GM21528 (cell line): ENCODE results near the gene GPR152.
"Not testable (repeated sequence)": the region's sequence is repeated elsewhere in the genome, so short reads cannot be mapped to it uniquely, and the experiment has no call there.

Source experiments
- ATAC-seq: cut with Tn5 transposase; IDR thresholded peaks from one replicate; pipeline ENCODE4 v1.9.1; 2021; ENCODE audit warnings: mild to moderate bottlenecking, moderate library complexity; ENCODE audit not compliant: unreplicated experiment, low FRiP score

GPR152 gene

DNA sequence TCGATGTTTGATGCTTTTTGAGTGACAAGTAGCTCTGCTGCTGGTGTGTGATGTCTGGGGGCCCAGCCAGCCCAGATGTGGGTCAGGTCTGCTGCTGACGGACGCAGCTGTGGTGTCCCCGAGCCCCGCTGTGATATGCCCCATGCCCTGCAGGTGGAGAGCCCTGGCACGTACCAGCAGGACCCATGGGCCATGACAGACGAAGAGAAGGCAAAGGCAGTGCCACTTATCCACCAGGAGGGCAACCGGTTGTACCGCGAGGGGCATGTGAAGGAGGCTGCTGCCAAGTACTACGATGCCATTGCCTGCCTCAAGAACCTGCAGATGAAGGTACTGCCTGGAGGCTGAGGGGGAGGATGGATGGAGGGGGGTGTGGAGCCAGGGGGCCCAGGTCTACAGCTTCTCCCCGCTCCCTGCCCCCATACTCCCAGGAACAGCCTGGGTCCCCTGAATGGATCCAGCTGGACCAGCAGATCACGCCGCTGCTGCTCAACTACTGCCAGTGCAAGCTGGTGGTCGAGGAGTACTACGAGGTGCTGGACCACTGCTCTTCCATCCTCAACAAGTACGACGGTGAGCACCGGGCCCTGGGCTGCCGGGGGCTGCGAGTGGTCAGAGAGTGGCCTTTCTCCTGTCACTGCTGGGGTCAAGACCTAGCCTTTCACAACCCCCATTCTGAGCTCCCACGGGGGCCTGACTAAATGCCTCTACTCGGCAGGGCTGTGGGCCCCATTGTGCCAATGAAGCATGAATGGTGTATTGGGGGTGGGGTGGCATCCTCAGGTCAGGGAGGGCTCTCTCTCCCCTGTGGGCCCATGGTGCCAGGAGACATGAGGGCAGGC, 37.6 kb upstream of the GPR152 start:
- no peak for ATAC-seq

DNA sequence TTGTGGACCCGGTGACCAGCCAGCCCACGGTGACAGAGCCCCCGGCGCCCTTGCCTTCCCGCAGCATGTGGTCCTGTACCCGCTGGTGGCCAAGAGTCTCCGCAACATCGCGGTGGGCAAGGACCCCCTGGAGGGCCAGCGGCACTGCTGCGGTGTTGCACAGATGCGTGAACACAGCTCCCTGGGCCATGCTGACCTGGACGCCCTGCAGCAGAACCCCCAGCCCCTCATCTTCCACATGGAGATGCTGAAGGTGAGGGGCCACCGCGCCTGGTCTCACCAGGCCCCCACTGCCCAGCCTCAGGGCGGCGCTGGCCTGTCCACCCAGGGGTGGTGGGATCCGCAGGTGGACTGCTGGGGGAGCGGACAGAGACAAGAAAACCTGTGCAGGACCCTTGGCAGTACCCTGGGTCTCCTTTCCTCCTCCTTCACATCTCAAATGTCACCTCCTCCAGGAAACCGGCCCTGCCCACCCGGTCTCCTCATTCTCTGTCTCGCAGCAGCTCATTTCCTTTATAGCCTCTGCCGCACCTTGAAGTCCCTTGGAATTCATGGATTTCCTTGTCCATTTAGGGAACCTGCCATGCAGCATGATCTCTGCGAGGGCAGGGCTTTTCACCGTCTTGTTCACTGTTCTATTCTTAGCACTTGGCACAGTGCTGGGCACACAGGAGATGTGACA, 36.8 kb upstream of the GPR152 start:
- no peak for ATAC-seq

DNA sequence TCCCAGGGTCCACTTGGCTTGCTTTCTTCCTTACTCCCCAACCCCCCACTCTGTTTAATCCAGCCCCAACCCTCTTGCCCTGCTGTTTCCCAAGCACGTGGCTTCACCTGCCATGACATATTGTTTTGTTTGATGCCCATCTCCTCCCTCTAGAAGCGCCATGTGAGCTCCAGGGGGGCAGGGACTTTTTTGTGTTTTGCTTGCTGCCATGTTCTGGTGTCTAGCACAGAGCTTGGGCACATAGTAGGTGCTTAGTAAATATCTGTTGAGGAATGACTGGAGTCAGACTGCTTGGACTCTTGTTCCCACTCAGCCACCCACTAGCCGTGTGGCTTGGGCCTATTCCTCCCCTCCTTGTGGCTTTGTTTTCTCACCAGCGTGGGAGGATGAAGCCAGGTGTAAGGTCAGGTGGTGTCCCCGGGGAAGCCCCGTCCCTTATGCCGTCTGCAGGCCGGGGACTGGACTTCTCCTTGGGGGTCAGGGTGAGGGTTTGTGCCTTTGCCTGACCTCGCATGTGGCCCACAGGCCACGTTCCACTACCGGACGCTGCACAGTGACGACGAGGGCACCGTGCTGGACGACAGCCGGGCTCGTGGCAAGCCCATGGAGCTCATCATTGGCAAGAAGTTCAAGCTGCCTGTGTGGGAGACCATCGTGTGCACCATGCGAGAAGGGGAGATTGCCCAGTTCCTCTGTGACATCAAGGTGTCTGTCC, 34.1 kb upstream of the GPR152 start:
- no peak for ATAC-seq

DNA sequence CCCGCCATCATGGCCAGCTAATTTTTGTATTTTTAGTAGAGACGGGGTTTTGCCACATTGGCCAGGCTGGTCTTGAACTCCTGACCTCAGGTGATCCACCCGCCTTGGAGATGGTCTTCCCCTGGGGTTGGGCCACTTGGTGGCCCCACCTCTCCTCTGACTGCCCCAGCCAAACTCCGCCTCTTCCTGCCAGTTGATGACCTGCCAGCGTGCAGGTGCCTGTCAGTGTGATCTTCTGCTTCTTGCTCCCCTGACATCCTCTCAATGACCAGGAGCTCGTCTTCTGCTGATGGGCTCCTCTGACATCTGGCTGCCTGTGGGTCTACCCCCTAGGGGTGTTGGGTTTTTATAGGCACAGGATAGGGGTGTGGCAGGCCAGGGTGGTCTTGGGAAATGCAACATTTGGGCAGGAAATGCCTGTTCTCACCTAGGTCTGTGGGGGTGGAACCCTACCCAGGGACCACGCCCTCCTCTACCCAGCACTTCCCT, 33.4 kb upstream of the GPR152 start:
- ATAC-seq: not testable (repeated sequence)

DNA sequence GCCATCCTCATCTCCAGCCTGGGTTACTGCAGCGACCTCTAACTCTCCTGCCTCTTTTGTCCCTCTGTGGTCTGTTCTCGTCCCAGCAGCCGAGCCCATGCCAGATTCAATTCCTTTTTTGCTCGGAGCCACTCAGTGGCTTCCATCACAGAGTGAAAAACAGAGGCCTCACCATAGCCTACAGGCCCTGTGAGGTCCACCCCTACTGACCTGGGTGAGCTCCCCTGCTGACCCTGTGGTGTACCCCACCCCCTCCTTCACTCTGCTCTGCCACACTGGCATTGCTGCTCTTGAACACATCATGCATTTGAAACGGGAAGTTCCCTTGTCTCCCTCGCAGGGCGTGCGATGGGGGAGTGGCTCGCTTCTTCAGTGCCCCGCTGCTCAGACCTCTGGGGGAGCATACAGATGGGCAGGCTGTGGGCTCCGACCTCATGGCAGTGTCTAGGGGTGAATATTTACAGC, 32.4 kb upstream of the GPR152 start:
- ATAC-seq: no peak

DNA sequence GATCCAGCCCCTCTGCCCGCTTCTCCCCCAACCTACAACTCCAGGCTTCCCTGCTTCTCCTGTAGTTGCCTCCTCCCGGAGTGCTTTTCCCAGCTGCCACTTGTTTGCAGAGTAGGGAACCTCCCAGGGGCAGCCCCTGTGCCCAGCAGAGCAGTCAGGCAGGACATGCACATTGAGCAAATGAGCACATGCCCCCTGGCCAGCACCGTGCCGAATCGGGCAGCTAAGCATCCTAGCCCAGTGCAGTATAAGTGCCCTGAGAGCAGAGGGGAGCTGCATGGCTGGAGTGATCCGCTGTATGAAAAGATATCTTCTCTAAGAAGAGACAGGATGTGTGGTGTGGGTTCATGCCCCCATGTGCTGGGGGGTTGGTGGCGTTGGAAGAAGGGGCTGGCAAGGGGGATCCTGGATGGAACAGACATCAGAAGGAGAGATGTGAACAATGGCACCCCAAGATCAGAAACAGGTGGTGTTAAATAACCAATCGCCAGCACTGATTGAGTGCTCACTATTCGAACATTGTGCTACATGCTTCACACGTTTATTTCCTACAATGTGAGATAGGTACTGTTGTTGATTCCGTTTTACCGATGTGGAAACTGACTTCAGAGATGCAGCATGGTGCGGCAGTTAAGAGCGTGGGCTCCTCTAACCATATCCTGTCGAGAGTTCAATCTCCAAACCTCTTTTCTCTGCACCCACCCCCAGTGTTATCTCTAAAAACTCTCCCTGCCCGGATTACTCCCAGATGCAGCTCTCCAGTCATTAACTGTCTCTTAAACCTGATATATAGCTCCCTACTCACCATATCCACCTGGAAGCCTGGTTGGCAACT, 31.5 kb upstream of the GPR152 start:
- ATAC-seq: no peak

DNA sequence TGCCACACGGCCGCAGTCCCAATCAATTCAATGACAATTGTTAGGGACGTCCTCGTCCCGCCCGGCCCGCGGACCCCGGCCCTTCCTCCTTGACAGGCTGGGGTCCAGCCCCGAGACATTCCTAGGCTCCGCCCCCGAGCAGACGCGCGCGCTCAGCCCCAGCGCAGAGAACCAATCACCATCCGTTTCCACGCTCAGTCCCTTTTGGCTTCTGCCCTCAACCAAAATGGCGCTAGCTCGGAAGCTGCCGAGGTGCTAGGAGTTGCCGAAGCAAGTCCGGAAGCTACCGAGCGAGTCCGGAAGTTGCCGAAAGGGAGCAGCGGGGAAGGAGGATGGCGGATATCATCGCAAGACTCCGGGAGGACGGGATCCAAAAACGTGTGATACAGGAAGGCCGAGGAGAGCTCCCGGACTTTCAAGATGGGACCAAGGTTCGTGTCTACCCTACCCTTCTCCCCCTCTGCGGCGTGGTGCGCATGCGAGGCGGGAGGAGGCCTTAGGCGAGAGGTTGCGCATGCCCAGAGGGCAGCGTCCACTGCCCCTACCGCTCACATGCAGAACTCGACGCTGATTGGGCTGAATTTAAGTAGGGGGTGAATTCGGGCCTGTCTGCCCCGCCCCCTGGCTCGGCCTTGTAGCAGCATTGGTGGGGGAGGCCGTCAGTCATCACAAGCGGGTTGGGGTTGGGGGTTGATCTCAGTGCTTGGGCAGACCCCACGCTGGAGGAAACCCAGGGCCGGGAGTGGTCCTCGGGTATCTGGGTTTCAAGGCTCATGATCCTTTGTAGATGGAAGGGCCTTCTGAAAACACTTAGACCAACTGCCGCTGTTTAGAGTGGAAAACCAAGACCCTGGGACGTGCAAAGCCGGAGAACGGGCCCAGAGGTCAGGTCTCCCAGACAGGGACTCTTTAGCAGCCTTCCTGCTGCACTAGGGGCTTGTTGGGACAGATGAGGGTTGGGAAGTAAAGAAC, 30.6 kb upstream of the GPR152 start, which contains the start of gene AIP:
Gene AIP, plus strand, starts transcription at position 200 of the 972 bp plus-strand sequence. Its CDS starts 133 bp downstream, at position 333.
- peak; percentile 70 for ATAC-seq

DNA sequence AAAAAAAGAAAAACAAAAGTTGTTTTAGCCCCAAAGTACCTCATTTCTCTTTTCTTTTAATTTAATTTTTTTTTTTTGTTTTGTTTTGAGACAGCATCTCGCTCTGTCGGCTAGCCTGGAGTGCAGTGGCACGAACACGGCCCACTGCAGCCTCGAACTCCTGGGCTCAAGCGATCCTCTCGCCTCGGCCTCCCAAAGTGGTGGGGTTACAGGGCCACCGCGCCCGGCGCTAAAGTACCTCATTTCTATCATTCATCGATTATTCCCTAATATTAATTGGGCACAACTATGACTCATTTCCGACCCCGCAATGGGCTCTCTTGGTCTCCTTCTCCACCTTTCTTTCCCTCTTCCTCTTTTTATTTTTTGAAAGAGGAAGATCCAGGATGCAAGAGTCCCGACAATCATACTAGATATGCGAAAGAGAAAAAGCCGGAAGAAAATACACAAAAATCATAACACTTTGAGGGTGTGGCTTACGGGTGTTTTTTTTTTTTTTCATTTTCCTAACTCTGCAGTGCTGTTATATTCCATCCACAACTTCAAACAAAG, 29.8 kb upstream of the GPR152 start:
- ATAC-seq: peak; percentile 1

DNA sequence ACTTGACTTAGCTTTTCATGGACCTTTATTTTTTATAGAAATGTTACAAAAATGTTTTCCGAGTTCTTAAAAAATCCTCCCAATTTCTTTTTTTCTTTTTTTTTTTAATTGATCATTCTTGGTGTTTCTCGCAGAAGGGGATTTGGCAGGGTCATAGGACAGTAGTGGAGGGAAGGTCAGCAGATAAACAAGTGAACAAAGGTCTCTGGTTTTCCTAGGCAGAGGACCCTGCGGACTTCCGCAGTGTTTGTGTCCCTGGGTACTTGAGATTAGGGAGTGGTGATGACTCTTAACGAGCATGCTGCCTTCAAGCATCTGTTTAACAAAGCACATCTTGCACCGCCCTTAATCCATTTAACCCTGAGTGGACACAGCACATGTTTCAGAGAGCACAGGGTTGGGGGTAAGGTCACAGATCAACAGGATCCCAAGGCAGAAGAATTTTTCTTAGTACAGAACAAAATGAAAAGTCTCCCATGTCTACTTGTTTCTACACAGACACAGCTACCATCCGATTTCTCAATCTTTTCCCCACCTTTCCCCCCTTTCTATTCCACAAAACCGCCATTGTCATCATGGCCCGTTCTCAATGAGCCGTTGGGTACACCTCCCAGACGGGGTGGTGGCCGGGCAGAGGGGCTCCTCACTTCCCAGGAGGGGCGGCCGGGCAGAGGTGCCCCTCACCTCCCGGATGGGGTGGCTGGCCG, 25.0 kb upstream of the GPR152 start:
- ATAC-seq: not testable (repeated sequence)

DNA sequence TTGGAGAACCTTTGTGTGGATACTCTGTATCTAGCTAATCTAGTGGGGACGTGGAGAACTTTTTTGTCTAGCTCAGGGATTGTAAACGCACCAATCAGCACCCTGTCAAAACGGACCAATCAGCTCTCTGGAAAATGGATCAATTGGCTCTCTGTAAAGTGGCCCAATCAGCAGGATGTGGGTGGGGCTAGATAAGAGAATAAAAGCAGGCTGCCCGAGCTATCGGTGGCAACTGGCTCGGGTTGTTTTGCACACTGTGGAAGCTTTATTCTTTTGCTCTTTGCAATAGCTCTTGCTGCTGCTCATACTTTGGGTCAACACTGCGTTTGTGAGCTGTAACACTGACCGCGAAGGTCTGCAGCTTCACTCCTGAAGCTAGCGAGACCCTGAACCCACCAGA, 24.2 kb upstream of the GPR152 start:
- not testable (repeated sequence) for ATAC-seq

DNA sequence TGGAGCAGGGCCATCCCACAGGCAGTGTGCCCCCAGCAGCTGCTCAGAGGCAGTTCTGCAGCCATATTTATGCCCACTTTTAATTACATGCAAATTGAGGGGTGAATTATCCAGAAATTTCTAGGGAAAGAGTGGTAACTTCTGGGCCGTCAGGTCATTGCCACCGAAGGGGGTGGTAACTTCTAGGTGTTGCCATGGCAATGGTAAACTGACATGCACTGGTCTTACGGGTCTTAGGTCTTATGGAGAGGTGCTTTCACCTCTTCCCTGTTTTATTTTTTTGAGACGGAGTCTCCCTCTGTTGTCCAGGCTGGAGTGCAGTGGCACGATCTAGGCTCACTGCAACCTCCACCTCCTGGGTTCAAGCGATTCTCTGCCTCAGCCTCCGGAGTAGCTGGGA, 20.4 kb upstream of the GPR152 start:
- ATAC-seq: no peak

DNA sequence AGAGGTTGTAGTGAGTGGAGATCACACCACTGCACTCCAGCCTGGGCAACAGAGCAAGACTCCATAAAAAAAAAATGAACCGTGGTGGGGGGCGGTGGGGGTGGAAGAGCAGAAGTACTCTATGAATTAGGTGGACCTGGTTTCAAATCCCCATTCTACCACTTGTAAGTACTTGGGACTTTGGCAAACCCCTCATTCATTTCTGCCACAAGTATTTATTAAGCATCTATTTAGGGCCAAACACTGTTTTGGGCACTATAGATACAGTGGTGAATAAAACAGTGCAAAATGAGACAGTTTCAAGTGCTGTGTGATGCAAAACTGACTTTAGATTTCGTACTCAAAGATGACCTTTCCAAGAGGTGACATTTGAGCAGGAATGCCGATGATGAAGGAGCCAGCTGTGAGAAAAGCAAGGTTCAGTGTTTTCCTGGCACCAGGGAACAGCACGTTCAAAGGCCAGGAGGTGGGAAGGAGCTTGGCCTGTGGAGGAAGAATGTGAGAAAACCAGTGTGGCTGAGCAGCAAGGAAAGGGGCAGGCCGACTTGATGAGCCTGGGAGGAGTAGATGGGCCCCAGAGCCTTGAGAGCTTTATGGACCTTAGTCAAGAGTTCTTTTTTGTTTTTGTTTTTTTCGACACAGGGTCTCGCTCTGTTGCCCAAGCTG, 17.9 kb upstream of the GPR152 start:
- ATAC-seq: no peak

DNA sequence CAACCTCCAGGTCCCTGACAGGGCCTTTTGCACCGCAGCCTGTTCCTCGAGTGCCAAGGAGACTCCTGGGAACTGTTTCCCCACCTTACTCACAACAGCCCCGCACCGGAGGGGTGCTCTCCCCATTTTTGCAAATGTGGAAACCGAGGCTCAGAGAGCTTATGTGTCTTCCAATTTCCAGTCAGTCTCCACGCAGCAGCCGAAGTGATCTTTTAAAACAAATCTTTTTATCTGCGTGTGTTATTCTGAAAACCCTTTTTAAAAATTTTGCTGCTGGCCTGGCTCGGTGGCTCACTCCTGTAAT, 16.9 kb upstream of the GPR152 start:
- no peak for ATAC-seq

DNA sequence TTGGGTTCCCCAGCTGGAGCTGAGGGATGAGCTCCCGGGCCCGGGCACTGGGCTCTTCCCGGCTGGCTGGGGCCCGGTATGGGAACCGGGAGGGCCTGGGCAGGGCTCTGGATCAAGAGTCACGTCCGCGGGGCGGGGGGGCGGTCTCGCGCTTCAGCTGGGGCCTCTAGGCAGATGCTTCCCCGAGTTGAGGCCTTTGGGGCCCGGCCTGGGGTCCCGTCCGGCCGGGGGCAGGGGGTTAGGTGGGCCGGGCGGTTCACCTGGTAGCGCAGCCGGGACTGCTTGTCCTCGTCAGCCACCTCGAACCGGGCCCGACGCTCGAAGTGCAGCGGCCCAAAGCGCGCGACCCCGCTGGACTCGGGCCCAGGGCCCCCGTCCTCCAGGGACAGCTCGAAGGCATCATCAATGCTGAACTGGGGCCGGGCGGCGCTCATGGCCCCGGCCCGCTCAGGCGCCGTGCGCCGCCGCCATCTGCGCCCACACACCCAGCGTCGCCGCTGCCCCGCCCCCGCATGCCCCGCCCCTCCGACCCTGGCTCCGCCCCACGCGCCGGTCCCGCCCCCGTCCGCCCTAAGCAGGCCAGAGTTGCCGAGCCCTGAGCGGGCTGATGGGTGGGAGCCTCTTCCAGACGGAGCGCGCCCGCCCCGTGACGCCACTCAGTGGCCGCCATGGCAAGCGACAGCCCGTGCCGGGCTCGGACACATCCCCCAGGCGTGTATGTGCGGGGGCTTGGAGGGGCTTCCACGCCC, 16.4 kb upstream of the GPR152 start, which contains the start of gene TMEM134:
Gene TMEM134, minus strand, starts transcription at position 493 of the 749 bp plus-strand sequence. Its CDS starts 59 bp downstream, at position 434.
- ATAC-seq: no peak

DNA sequence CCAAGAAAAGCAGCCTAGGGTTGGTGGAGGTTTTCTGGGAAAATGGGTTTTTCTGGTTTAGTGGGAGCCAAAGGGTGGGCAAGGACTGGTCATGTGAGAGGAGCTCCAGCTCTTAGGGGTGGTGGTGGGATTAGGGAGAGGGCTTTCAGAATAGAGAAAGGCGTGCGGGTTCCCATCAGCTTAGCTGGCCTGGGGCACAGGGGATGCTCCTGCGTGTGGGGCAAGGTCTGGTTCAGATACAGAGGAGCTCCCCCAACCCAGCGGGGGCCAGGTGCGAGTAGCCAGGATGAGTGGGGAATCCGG, 15.9 kb upstream of the GPR152 start:
- ATAC-seq: no peak

DNA sequence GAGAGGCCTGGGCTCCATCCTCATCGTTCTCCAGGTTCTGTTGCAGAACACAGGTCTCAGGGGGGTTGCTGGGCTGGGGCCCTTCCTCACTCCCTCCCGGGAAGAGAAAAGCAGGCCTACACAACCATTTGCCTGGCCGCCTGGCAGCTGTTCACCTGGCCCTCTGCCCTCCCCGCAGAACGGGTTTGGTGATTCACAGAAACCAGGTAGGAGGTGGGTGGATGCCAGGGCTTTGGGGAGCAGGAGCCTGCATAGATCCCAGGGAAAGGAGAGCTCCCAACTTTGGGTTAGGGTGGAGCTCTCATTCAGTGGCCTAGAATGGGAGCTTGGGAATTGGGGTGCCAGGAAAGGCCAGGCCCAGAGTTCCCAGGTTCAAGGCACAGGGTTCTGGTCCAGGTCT, 15.5 kb upstream of the GPR152 start:
- ATAC-seq: no peak
